B cell (primary cell): ENCODE measurements around the gene DRD3. TPM values are rescaled to one million over a fixed set of nuclear protein-coding genes. Genes with fewer than 3 reads are reported as not detected.

Experiments
- ATAC-seq: fragments of 200-7000 bp; cut with Tn5 transposase; one replicate; pipeline ENCODE4 v1.10.0; 2021; ENCODE audit warnings: low read depth, mild to moderate bottlenecking, moderate number of reproducible peaks, moderate library complexity
- CTCF ChIA-PET: fragments of 350-600 bp; sonication (Branson Sonifier 250); formaldehyde crosslinking; loops from one replicate; lab custom pipeline; 2021; ENCODE audit warnings: antibody characterized with exemption, inconsistent platforms; lab: Charles Lee
- POLR2A ChIA-PET: fragments of 350-600 bp; sonication (Branson Sonifier 250); formaldehyde crosslinking; loops from one replicate; lab custom pipeline; 2021; ENCODE audit warnings: antibody characterized with exemption; lab: Charles Lee
- DNase-seq: peaks from one replicate; pipeline ENCODE4 v3.0.0; 2013
- H2AFZ ChIP-seq: 2 replicates; pipeline ENCODE4 v1.6.1; 2012; ENCODE audit warnings: mild to moderate bottlenecking, low read depth, low read length; ENCODE audit not compliant: insufficient read depth, poor library complexity, severe bottlenecking
- H3K27ac ChIP-seq, 2 donors: 1 replicate in 1 of 2; 2 replicates in 1 of 2; pipeline ENCODE4 v1.5.1; 2012 to 2013; ENCODE audit warnings: low read length in 2 of 2, mild to moderate bottlenecking in 2 of 2, moderate library complexity in 1 of 2
- H3K27me3 ChIP-seq, 4 experiments: fragments of 200-600 bp in 1 of 4; sonication (generic) in 1 of 4; replicated peaks in 1 of 4; 1 replicate in 2 of 4; 2 replicates in 2 of 4; pipeline versions ENCODE4 v1.6.1 to v1.7.0; 2013 to 2016; ENCODE audit warnings: low read length in 3 of 4, mild to moderate bottlenecking in 2 of 4, mixed read lengths in 1 of 4, moderate library complexity in 1 of 4; ENCODE audit not compliant: insufficient read depth in 4 of 4, control insufficient read depth in 3 of 4; ENCODE audit errors: control extremely low read depth in 1 of 4
- H3K36me3 ChIP-seq, 2 experiments: replicated peaks in 1 of 2; 1 replicate in 1 of 2; 2 replicates in 1 of 2; pipeline versions ENCODE4 v1.6.1 to v1.7.1; 2013; ENCODE audit warnings: low read length in 1 of 2; ENCODE audit not compliant: insufficient read depth in 2 of 2, control insufficient read depth in 1 of 2; ENCODE audit errors: control extremely low read depth in 1 of 2, extremely low read depth in 1 of 2
- H3K4me1 ChIP-seq, 2 donors: fragments of 200-600 bp in 1 of 2; sonication (generic) in 1 of 2; 1 replicate in 1 of 2; 2 replicates in 1 of 2; pipeline versions ENCODE4 v1.5.1 to v1.6.1; 2013 to 2017; ENCODE audit warnings: low read length in 2 of 2; ENCODE audit not compliant: control insufficient read depth in 2 of 2, insufficient read depth in 2 of 2
- H3K4me2 ChIP-seq: replicated peaks from 2 replicates; pipeline ENCODE3; 2012; ENCODE audit warnings: mild to moderate bottlenecking, low read depth, low read length; ENCODE audit not compliant: poor library complexity, severe bottlenecking
- H3K4me3 ChIP-seq, 5 experiments: fragments of 200-600 bp in 1 of 5; sonication (generic) in 1 of 5; 1 replicate in 3 of 5; 2 replicates in 2 of 5; pipeline versions ENCODE4 v1.5.1 to v1.7.0; 2011 to 2016; ENCODE audit warnings: low read length in 4 of 5, mild to moderate bottlenecking in 4 of 5, low read depth in 2 of 5, control low read depth in 1 of 5, moderate library complexity in 1 of 5; ENCODE audit not compliant: insufficient read depth in 1 of 5; ENCODE audit errors: control extremely low read depth in 1 of 5, extremely low read depth in 1 of 5
- H3K79me2 ChIP-seq: fragments of 200-600 bp; sonication (generic); one replicate; pipeline ENCODE4 v1.6.0; 2016; ENCODE audit warnings: low read length; ENCODE audit not compliant: control insufficient read depth, insufficient read depth
- H3K9ac ChIP-seq: fragments of 200-600 bp; sonication (generic); 2 replicates; pipeline ENCODE4 v1.6.1; 2017; ENCODE audit warnings: mild to moderate bottlenecking, low read length, moderate library complexity
- H3K9me3 ChIP-seq, 3 donors: one replicate each; pipeline versions ENCODE4 v1.6.1 to v1.7.1; 2013; ENCODE audit warnings: low read length in 2 of 3; ENCODE audit not compliant: control insufficient read depth in 2 of 3, insufficient read depth in 1 of 3; ENCODE audit errors: control extremely low read depth in 1 of 3
- H4K20me1 ChIP-seq: 2 replicates; pipeline ENCODE4 v1.6.0; 2012; ENCODE audit warnings: mild to moderate bottlenecking, low read length; ENCODE audit not compliant: insufficient read depth, control insufficient read depth, poor library complexity, severe bottlenecking
- H3K27ac Mint-ChIP-seq: one replicate; pipeline ENCODE4 v1.8.0; 2021; ENCODE audit warnings: mixed read lengths
- H3K27me3 Mint-ChIP-seq: one replicate; pipeline ENCODE4 v1.8.0; 2021; ENCODE audit warnings: mixed read lengths
- H3K4me1 Mint-ChIP-seq: one replicate; pipeline ENCODE4 v1.8.0; 2021; ENCODE audit warnings: mixed read lengths
- H3K4me3 Mint-ChIP-seq: one replicate; pipeline ENCODE4 v1.8.0; 2021; ENCODE audit warnings: mixed read lengths
- H3K9me3 Mint-ChIP-seq: one replicate; pipeline ENCODE4 v1.8.0; 2022; ENCODE audit warnings: mixed read lengths; ENCODE audit not compliant: insufficient read depth
- CTCF ChIP-seq: fragments of 200-600 bp; IDR thresholded peaks from one replicate; pipeline ENCODE4 v1.8.0; 2022; ENCODE audit warnings: antibody characterized with exemption, mild to moderate bottlenecking
- EZH2 ChIP-seq: IDR thresholded peaks from 2 replicates; pipeline ENCODE4 v1.6.1; 2012; ENCODE audit warnings: borderline replicate concordance, low read depth, mild to moderate bottlenecking, moderate library complexity, low read length; ENCODE audit not compliant: insufficient read depth, poor library complexity, severe bottlenecking
- WGBS: methylation state at CpG from one replicate; pipeline ENCODE4 v1.1.5; 2013; ENCODE audit warnings: missing lambda C conversion rate; ENCODE audit not compliant: insufficient coverage; 5-methylcytosine and 5-hydroxymethylcytosine counted together
- intact Hi-C: fragments of 100-400 bp; cut with micrococcal nuclease; formaldehyde crosslinking; loops from one replicate; pipeline ENCODE4 v1.10.0; 2022
- polyA plus RNA-seq: library from polyadenylated mRNA; depleted of rRNA; stranded (reverse); fragments of >200 nt; gene quantifications from 2 replicates; pipeline ENCODE4 v1.2.3, GENCODE V29; 2012
- total RNA-seq, 2 donors: library from RNA; stranded (reverse); fragments of 120-200 nt in 1 of 2; gene quantifications; 1 replicate in 1 of 2; 2 replicates in 1 of 2; pipeline versions ENCODE4 v1.2.3 to v1.2.4, GENCODE V29; 2013 to 2022

DRD3 gene
- total and polyA plus RNA-seq, 2 donors (not counting 1 experiment from before 2014, with no cell fraction given): not detected

GRCh38 chr3:114110439-114110838 lies 68.4 kb downstream of the DRD3 start:
- DNase-seq: no peak
- ATAC-seq: no peak
- no peaks in the 10 kb centered on the region for H3K36me3 ChIP-seq
- POLR2A ChIA-PET: interaction anchor here (0.6 kb wide), 1 partner anchor 238 kb away, joined by 5 read pairs; no protein-coding TSS in a partner anchor
- intact Hi-C loops: no loop called here
- H3K9me3 Mint-ChIP-seq: no peaks in the 10 kb centered on the region
- no peaks in the 10 kb centered on the region for H3K9me3 ChIP-seq
- no peaks in the 10 kb centered on the region for H3K27me3 ChIP-seq
- CTCF ChIA-PET: no interaction called here
- no CpG with 5 or more reads among the region's 5 CpGs for WGBS
- H3K79me2 ChIP-seq: no peaks in the 10 kb centered on the region
- no peaks in the 10 kb centered on the region for H4K20me1 ChIP-seq
- H3K4me2 ChIP-seq: no peak overlapping the region
- no peaks in the 10 kb centered on the region for H3K4me1 ChIP-seq
- no peak overlapping the region for H3K4me3 Mint-ChIP-seq
- no peak overlapping the region for H3K27ac Mint-ChIP-seq
- peaks cover 4% of the 10 kb centered on the region for H3K27me3 Mint-ChIP-seq
- no peak overlapping the region for H3K9ac ChIP-seq
- no peak overlapping the region for H2AFZ ChIP-seq
- no peak overlapping the region for H3K27ac ChIP-seq
- TF ChIP-seq CTCF: no peak
- TF ChIP-seq EZH2: no peak
- H3K4me1 Mint-ChIP-seq: no peaks in the 10 kb centered on the region
- H3K4me3 ChIP-seq: no peak overlapping the region

DNA sequence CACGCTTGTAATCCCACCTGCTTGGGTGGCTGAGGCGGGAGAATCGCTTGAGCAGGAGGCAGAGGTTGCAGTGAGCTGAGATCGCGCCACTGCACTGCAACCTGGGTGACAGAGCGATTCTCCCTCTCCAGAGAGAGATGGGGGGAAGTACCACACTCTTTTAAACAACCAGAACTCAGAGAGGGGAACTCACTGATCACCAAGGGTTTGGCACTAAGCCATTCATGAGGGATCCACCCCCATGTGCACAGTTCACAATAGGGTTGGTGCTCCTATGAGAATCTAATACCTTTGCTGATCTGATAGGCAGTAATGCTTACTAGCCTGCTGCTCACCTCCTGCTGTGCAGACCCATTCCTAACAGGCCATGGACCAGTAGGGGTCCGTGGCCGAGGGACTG lies 70.7 kb downstream of the DRD3 start:
- no peak for DNase-seq
- POLR2A ChIA-PET: no interaction called here
- Histone ChIP-seq H3K27me3 (no peaks in the 10 kb centered on the region), H2AFZ (no peak overlapping the region), H3K4me3 (no peak overlapping the region), H3K9ac (no peak overlapping the region), H3K79me2 (no peaks in the 10 kb centered on the region), H3K4me2 (no peak overlapping the region), H3K27ac (no peak overlapping the region), H3K9me3 (no peaks in the 10 kb centered on the region), H3K4me1 (no peaks in the 10 kb centered on the region), H3K36me3 (no peaks in the 10 kb centered on the region), H4K20me1 (no peaks in the 10 kb centered on the region)
- 90% methylated on average over 2 of the region's 8 CpGs for WGBS
- intact Hi-C loops: no loop called here
- H3K4me3 Mint-ChIP-seq: no peak overlapping the region
- no peaks in the 10 kb centered on the region for H3K4me1 Mint-ChIP-seq
- no peak overlapping the region for H3K27ac Mint-ChIP-seq
- CTCF ChIA-PET: no interaction called here
- ATAC-seq: no peak
- TF ChIP-seq CTCF: no peak
- TF ChIP-seq EZH2: no peak
- no peaks in the 10 kb centered on the region for H3K9me3 Mint-ChIP-seq
- H3K27me3 Mint-ChIP-seq: peaks cover 4% of the 10 kb centered on the region
